Limb (tissue), 2 donors: ENCODE data around the gene LRRN2.
"Not testable (repeated sequence)": the region's sequence is repeated elsewhere in the genome, so short reads cannot be mapped to it uniquely, and the experiment has no call there.

ENCODE experiments used
- DNase-seq, 2 donors: peaks; one replicate each; pipeline ENCODE4 v3.0.0-alpha.2; 2016; ENCODE audit errors: extremely low spot score in 2 of 2

LRRN2 gene

GRCh38 chr1:204692841-204693356 is 7.4 kb upstream of the LRRN2 start:
- no peak for DNase-seq

GRCh38 chr1:204692325-204692840 is 6.8 kb upstream of the LRRN2 start:
- no peak for DNase-seq

GRCh38 chr1:204691328-204691730 is 5.8 kb upstream of the LRRN2 start:
- not testable (repeated sequence) for DNase-seq

GRCh38 chr1:204688776-204689175 is 3.2 kb upstream of the LRRN2 start:
- no peak for DNase-seq

- DNase-seq = no peak
Observed at GRCh38 chr1:204688007-204688406, 2.5 kb upstream of the LRRN2 start.

- DNase-seq = peak in 1 of 2 donors; percentile 48
Observed at GRCh38 chr1:204684571-204685235, 835 bp downstream of the LRRN2 start.

- no peak for DNase-seq
Observed at GRCh38 chr1:204684206-204684570, 1.4 kb downstream of the LRRN2 start.

- DNase-seq = no peak
Observed at GRCh38 chr1:204683284-204684205, 2.0 kb downstream of the LRRN2 start.

GRCh38 chr1:204680461-204680860 is 5.1 kb downstream of the LRRN2 start:
- no peak for DNase-seq

- DNase-seq = no peak
Observed at GRCh38 chr1:204680051-204680450, 5.5 kb downstream of the LRRN2 start.

- DNase-seq = no peak
Observed at GRCh38 chr1:204678721-204679475, 6.6 kb downstream of the LRRN2 start.

GRCh38 chr1:204677864-204678263 is 7.7 kb downstream of the LRRN2 start:
- no peak for DNase-seq

GRCh38 chr1:204676043-204676442 is 9.5 kb downstream of the LRRN2 start:
- DNase-seq = no peak

- DNase-seq = peak in 1 of 2 donors; percentile 47
Observed at GRCh38 chr1:204673909-204674649, 11.5 kb downstream of the LRRN2 start.

- no peak for DNase-seq
Observed at GRCh38 chr1:204673209-204673608, 12.3 kb downstream of the LRRN2 start.

GRCh38 chr1:204672482-204673121 is 12.9 kb downstream of the LRRN2 start:
- no peak for DNase-seq

- DNase-seq = no peak
Observed at GRCh38 chr1:204672069-204672468, 13.5 kb downstream of the LRRN2 start.

GRCh38 chr1:204670152-204670927 is 15.2 kb downstream of the LRRN2 start:
- no peak for DNase-seq

GRCh38 chr1:204669579-204669978 is 16.0 kb downstream of the LRRN2 start:
- DNase-seq = no peak

GRCh38 chr1:204664384-204664651 is 21.2 kb downstream of the LRRN2 start:
- DNase-seq = no peak
